Peyer's patch (tissue), 4 donors: ENCODE data around the gene MYPN.

Experiments
- POLR2A ChIP-seq, 2 donors: fragments of 450-650 bp; IDR thresholded peaks; one replicate each; pipeline ENCODE4 v1.5.1; 2017; ENCODE audit warnings: antibody characterized with exemption in 2 of 2, mild to moderate bottlenecking in 2 of 2, moderate library complexity in 2 of 2
- TF ChIP-seq, protein P1 (sequence below), 6 experiments: fragments of 450-650 bp in 4 of 6; fragments of 200-600 bp in 2 of 6; sonication (generic) in 1 of 6; IDR thresholded peaks; one replicate each; pipeline ENCODE4 v1.5.1; 2017 to 2019; ENCODE audit warnings: antibody characterized with exemption in 6 of 6, mild to moderate bottlenecking in 3 of 6, moderate library complexity in 1 of 6

DNA sequence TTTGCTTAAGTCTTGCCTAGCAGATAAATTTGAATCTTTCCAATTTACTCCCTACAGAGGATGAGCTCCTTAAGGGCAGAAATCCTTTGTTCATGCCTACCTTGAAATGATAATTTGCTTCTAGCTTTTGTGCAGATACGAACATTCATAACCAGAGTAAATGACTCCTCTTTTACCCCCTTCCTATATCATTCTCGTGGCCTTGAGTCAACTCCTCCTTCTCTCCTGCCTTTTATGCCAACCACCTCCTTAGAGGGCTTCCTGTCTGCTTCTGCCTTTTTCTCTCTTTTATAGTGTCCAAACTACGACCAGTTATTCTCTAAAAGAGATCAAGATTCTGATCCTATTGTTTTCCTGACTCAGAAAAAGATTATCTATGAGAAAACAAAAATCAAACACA is 36.4 kb downstream of the MYPN start:
- TF ChIP-seq, protein P1, sequence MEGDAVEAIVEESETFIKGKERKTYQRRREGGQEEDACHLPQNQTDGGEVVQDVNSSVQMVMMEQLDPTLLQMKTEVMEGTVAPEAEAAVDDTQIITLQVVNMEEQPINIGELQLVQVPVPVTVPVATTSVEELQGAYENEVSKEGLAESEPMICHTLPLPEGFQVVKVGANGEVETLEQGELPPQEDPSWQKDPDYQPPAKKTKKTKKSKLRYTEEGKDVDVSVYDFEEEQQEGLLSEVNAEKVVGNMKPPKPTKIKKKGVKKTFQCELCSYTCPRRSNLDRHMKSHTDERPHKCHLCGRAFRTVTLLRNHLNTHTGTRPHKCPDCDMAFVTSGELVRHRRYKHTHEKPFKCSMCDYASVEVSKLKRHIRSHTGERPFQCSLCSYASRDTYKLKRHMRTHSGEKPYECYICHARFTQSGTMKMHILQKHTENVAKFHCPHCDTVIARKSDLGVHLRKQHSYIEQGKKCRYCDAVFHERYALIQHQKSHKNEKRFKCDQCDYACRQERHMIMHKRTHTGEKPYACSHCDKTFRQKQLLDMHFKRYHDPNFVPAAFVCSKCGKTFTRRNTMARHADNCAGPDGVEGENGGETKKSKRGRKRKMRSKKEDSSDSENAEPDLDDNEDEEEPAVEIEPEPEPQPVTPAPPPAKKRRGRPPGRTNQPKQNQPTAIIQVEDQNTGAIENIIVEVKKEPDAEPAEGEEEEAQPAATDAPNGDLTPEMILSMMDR (IDR thresholded peaks at IDR 0.05): no peak
- TF ChIP-seq POLR2A (IDR thresholded peaks at IDR 0.05): no peak
